Left ventricle myocardium inferior (tissue), 1 donor: Measurements from ENCODE around the gene KRT6C. TPM values are rescaled to one million over a fixed set of nuclear protein-coding genes. Genes with fewer than 3 reads are reported as not detected.

ENCODE experiments used
- DNase-seq: peaks from one replicate; pipeline ENCODE4 v3.0.0-alpha.2; 2020
- H3K27ac ChIP-seq: fragments of 200-600 bp; replicated peaks from 2 replicates; pipeline ENCODE4 v1.8.0; 2021
- H3K27me3 ChIP-seq: fragments of 200-600 bp; 2 replicates; pipeline ENCODE4 v1.8.0; 2021; ENCODE audit warnings: low read depth
- H3K36me3 ChIP-seq: fragments of 200-600 bp; 2 replicates; pipeline ENCODE4 v1.8.0; 2021
- H3K4me1 ChIP-seq: fragments of 200-600 bp; 2 replicates; pipeline ENCODE4 v1.8.0; 2021
- H3K4me3 ChIP-seq: fragments of 200-600 bp; 2 replicates; pipeline ENCODE4 v1.8.0; 2021; ENCODE audit warnings: mild to moderate bottlenecking, moderate library complexity
- H3K9me3 ChIP-seq: fragments of 200-600 bp; replicated peaks from 2 replicates; pipeline ENCODE4 v1.8.0; 2021
- CTCF ChIP-seq: fragments of 200-600 bp; IDR thresholded peaks from 2 replicates; pipeline ENCODE4 v1.8.0; 2021; ENCODE audit warnings: antibody characterized with exemption, mild to moderate bottlenecking, borderline replicate concordance
- intact Hi-C: fragments of 100-400 bp; cut with micrococcal nuclease; formaldehyde crosslinking; loops from one replicate; pipeline ENCODE4 v1.11.0; 2022
- total RNA-seq: library from RNA; stranded (reverse); fragmentation: NEBNext Ultra II Directional; extraction: Animal tissue kit (Norgen Biotek cat#: 25700); gene quantifications from one replicate; pipeline ENCODE4 v1.2.1, GENCODE V29; 2021
- donor health status: DM: no; HTN: yes; CAD: no; lungs with severe emphysema.

The KRT6C gene
- total RNA-seq, 1 donor from 2014 or later = not detected

- H3K27me3 ChIP-seq = peaks cover 36% of the 10 kb centered on the region
- intact Hi-C loops = no loop called here
These were observed 45.7 kb upstream of the KRT6C start for GRCh38 chr12:52519387-52519703.

GRCh38 chr12:52518574-52519386 is 45.2 kb upstream of the KRT6C start:
- Histone ChIP-seq H3K27ac (no peak overlapping the region), H3K9me3 (no peaks in the 10 kb centered on the region), H3K36me3 (no peaks in the 10 kb centered on the region), H3K4me1 (no peaks in the 10 kb centered on the region), H3K27me3 (peaks cover 36% of the 10 kb centered on the region), H3K4me3 (no peak overlapping the region)
- intact Hi-C loops = no loop called here
- no peak for DNase-seq
- TF ChIP-seq CTCF = no peak

More at GRCh38 chr12:52519387-52519703, 45.7 kb upstream of the KRT6C start:
- no peak for DNase-seq
- H3K4me1 ChIP-seq = no peaks in the 10 kb centered on the region
- H3K36me3 ChIP-seq = no peaks in the 10 kb centered on the region
- no peak overlapping the region for H3K27ac ChIP-seq
- no peaks in the 10 kb centered on the region for H3K9me3 ChIP-seq
- no peak for TF ChIP-seq CTCF
- H3K4me3 ChIP-seq = no peak overlapping the region

- no peak for DNase-seq
- Histone ChIP-seq H3K36me3 (no peaks in the 10 kb centered on the region), H3K27ac (no peak overlapping the region), H3K27me3 (peaks cover 37% of the 10 kb centered on the region), H3K4me3 (no peak overlapping the region), H3K9me3 (no peaks in the 10 kb centered on the region), H3K4me1 (no peaks in the 10 kb centered on the region)
- intact Hi-C loops = no loop called here
- no peak for TF ChIP-seq CTCF
These were observed 44.3 kb upstream of the KRT6C start for GRCh38 chr12:52517888-52518287.

GRCh38 chr12:52517005-52517835 is 43.6 kb upstream of the KRT6C start:
- H3K4me3 ChIP-seq = no peak overlapping the region
- H3K4me1 ChIP-seq = no peaks in the 10 kb centered on the region
- TF ChIP-seq CTCF = no peak
- no peaks in the 10 kb centered on the region for H3K36me3 ChIP-seq
- no peaks in the 10 kb centered on the region for H3K9me3 ChIP-seq
- DNase-seq = no peak
- no peak overlapping the region for H3K27ac ChIP-seq
- peaks cover 36% of the 10 kb centered on the region for H3K27me3 ChIP-seq
- intact Hi-C loops = no loop called here

GRCh38 chr12:52515927-52516831 is 42.6 kb upstream of the KRT6C start:
- intact Hi-C loops = no loop called here
- no peak for TF ChIP-seq CTCF
- H3K9me3 ChIP-seq = peaks cover 1% of the 10 kb centered on the region
- no peak for DNase-seq
- H3K4me1 ChIP-seq = no peaks in the 10 kb centered on the region
- H3K27ac ChIP-seq = no peak overlapping the region
- no peaks in the 10 kb centered on the region for H3K36me3 ChIP-seq
- H3K4me3 ChIP-seq = no peak overlapping the region
- peaks cover 43% of the 10 kb centered on the region for H3K27me3 ChIP-seq
